GM21515 (cell line): ENCODE results near the gene STRIT1.
A peak's percentile ranks its signal among the peaks of the same experiment; 100 is the strongest.
"Not testable (repeated sequence)": the region's sequence is repeated elsewhere in the genome, so short reads cannot be mapped to it uniquely, and the experiment has no call there.

Experiments used
- ATAC-seq: cut with Tn5 transposase; IDR thresholded peaks from one replicate; pipeline ENCODE4 v1.9.1; 2021; ENCODE audit not compliant: unreplicated experiment

The STRIT1 gene

GRCh38 chr3:155271343-155271613 lies 22.2 kb downstream of the STRIT1 start:
- ATAC-seq, result no peak

GRCh38 chr3:155270485-155271342 lies 22.8 kb downstream of the STRIT1 start:
- no peak for ATAC-seq

- ATAC-seq, result no peak
Measured at GRCh38 chr3:155270063-155270462, 23.4 kb downstream of the STRIT1 start.

- not testable (repeated sequence) for ATAC-seq
Measured at GRCh38 chr3:155262855-155263254, 30.6 kb downstream of the STRIT1 start.

- no peak for ATAC-seq
Measured at GRCh38 chr3:155262295-155262694, 31.2 kb downstream of the STRIT1 start.

- ATAC-seq, result no peak
Measured at GRCh38 chr3:155254445-155254844, 39.0 kb downstream of the STRIT1 start.

- no peak for ATAC-seq
Measured at GRCh38 chr3:155252535-155252934, 40.9 kb downstream of the STRIT1 start.

GRCh38 chr3:155252021-155252420 lies 41.5 kb downstream of the STRIT1 start:
- peak; percentile 65 for ATAC-seq

- ATAC-seq, result no peak
Measured at GRCh38 chr3:155248531-155249187, 44.8 kb downstream of the STRIT1 start.

- no peak for ATAC-seq
Measured at GRCh38 chr3:155244699-155245098, 48.8 kb downstream of the STRIT1 start.

- ATAC-seq, result no peak
Measured at GRCh38 chr3:155244216-155244615, 49.3 kb downstream of the STRIT1 start.

- ATAC-seq, result no peak
Measured at GRCh38 chr3:155243512-155243921, 50.0 kb downstream of the STRIT1 start.

- no peak for ATAC-seq
Measured at GRCh38 chr3:155242342-155242741, 51.1 kb downstream of the STRIT1 start.

- no peak for ATAC-seq
Measured at GRCh38 chr3:155241579-155241978, 51.9 kb downstream of the STRIT1 start.
